ENCODE results near the gene P4HA2.

GRCh38 chr5:132218321-132218720 is 9.3 kb downstream of the P4HA2 start:
- TF ChIP-seq CTCF (IDR thresholded peaks at IDR 0.05; ENCODE audit: low read length) = no peak
- TF ChIP-seq EZH2phosphoT487 (IDR thresholded peaks at IDR 0.05; ENCODE audit: low read length) = no peak

Measured in MM.1S (cell line).